ENCODE results near the gene KRT77. TPM values are rescaled to one million over a fixed set of nuclear protein-coding genes. Genes with fewer than 3 reads are reported as not detected.

Gene KRT77
- total RNA-seq, 3 donors from 2014 or later (not counting 1 experiment from before 2014, with no cell fraction given), result not detected

- peaks cover 10% of the 10 kb centered on the region for H3K4me1 ChIP-seq (ENCODE audit: control insufficient read depth, insufficient read depth, low read length)
- intact Hi-C loops (cut with micrococcal nuclease), result no loop called here
- no peaks in the 10 kb centered on the region for H3K36me3 ChIP-seq (ENCODE audit: control insufficient read depth, insufficient read depth, low read length)
- DNase-seq (no peak), ATAC-seq (no peak)
- H3K9me3 ChIP-seq (ENCODE audit: control insufficient read depth, insufficient read depth, low read length), result no peaks in the 10 kb centered on the region
- H3K9me3 Mint-ChIP-seq, result no peaks in the 10 kb centered on the region
- H3K27me3 Mint-ChIP-seq (ENCODE audit: low read depth in 2 of 2), result no peaks in the 10 kb centered on the region
- no peak overlapping the region for H3K27ac ChIP-seq (ENCODE audit: low read length)
- no peak overlapping the region for H3K4me3 Mint-ChIP-seq
- H3K4me3 ChIP-seq (ENCODE audit: low read length), result no peak overlapping the region
- no peaks in the 10 kb centered on the region for H3K27me3 ChIP-seq (ENCODE audit: control insufficient read depth, insufficient read depth, low read length)
- no peaks in the 10 kb centered on the region for H3K36me3 Mint-ChIP-seq
- H3K27ac Mint-ChIP-seq, result peak overlapping the region in 1 of 2 donors; percentile 90
- no peak for TF ChIP-seq CTCF (IDR thresholded peaks at IDR 0.05)
- H3K4me1 Mint-ChIP-seq, result peaks cover 19 to 52% of the 10 kb centered on the region in 2 donors
Observed at GRCh38 chr12:52663420-52663819, 39.9 kb downstream of the KRT77 start.

GRCh38 chr12:52662918-52663229 lies 40.5 kb downstream of the KRT77 start:
- Mint-ChIP-seq H3K27ac (peak overlapping the region; percentile 76 to 90), H3K4me1 (peaks cover 19 to 53% of the 10 kb centered on the region in 2 donors), H3K9me3 (no peaks in the 10 kb centered on the region), H3K27me3 (ENCODE audit: low read depth in 2 of 2) (no peaks in the 10 kb centered on the region), H3K36me3 (no peaks in the 10 kb centered on the region), H3K4me3 (no peak overlapping the region)
- H3K27me3 ChIP-seq (ENCODE audit: control insufficient read depth, insufficient read depth, low read length), result no peaks in the 10 kb centered on the region
- intact Hi-C loops (cut with micrococcal nuclease), result no loop called here
- no peak for TF ChIP-seq CTCF (IDR thresholded peaks at IDR 0.05)
- H3K4me1 ChIP-seq (ENCODE audit: control insufficient read depth, insufficient read depth, low read length), result peaks cover 10% of the 10 kb centered on the region
- no peak overlapping the region for H3K27ac ChIP-seq (ENCODE audit: low read length)
- ATAC-seq (no peak), DNase-seq (no peak)
- H3K4me3 ChIP-seq (ENCODE audit: low read length), result no peak overlapping the region
- H3K9me3 ChIP-seq (ENCODE audit: control insufficient read depth, insufficient read depth, low read length), result no peaks in the 10 kb centered on the region
- H3K36me3 ChIP-seq (ENCODE audit: control insufficient read depth, insufficient read depth, low read length), result no peaks in the 10 kb centered on the region

- intact Hi-C loops (cut with micrococcal nuclease), result no loop called here
- ATAC-seq (peak; percentile 80 to 93 (median 91)), DNase-seq (no peak)
- Mint-ChIP-seq H3K4me1 (peaks cover 19 to 53% of the 10 kb centered on the region in 2 donors), H3K27me3 (ENCODE audit: low read depth in 2 of 2) (no peaks in the 10 kb centered on the region), H3K9me3 (no peaks in the 10 kb centered on the region), H3K27ac (peak overlapping the region; percentile 76 to 90), H3K4me3 (peak overlapping the region; percentile 67), H3K36me3 (no peaks in the 10 kb centered on the region)
- Histone ChIP-seq H3K9me3 (ENCODE audit: control insufficient read depth, insufficient read depth, low read length) (no peaks in the 10 kb centered on the region), H3K27ac (ENCODE audit: low read length) (no peak overlapping the region), H3K4me1 (ENCODE audit: control insufficient read depth, insufficient read depth, low read length) (peaks cover 10% of the 10 kb centered on the region), H3K27me3 (ENCODE audit: control insufficient read depth, insufficient read depth, low read length) (no peaks in the 10 kb centered on the region), H3K36me3 (ENCODE audit: control insufficient read depth, insufficient read depth, low read length) (no peaks in the 10 kb centered on the region), H3K4me3 (ENCODE audit: low read length) (no peak overlapping the region)
- TF ChIP-seq CTCF (IDR thresholded peaks at IDR 0.05), result no peak
- 53% methylated on average over 10 of the region's 10 CpGs for WGBS (ENCODE audit: insufficient coverage)
Observed at GRCh38 chr12:52662093-52662917, 41.0 kb downstream of the KRT77 start.

GRCh38 chr12:52661668-52662067 lies 41.7 kb downstream of the KRT77 start:
- Histone ChIP-seq H3K4me3 (ENCODE audit: low read length) (no peak overlapping the region), H3K27ac (ENCODE audit: low read length) (no peak overlapping the region), H3K36me3 (ENCODE audit: control insufficient read depth, insufficient read depth, low read length) (no peaks in the 10 kb centered on the region), H3K27me3 (ENCODE audit: control insufficient read depth, insufficient read depth, low read length) (no peaks in the 10 kb centered on the region), H3K9me3 (ENCODE audit: control insufficient read depth, insufficient read depth, low read length) (no peaks in the 10 kb centered on the region), H3K4me1 (ENCODE audit: control insufficient read depth, insufficient read depth, low read length) (peaks cover 10% of the 10 kb centered on the region)
- H3K27ac Mint-ChIP-seq, result peak overlapping the region; percentile 76 to 90
- H3K36me3 Mint-ChIP-seq, result no peaks in the 10 kb centered on the region
- peak overlapping the region; percentile 31 for H3K4me3 Mint-ChIP-seq
- intact Hi-C loops (cut with micrococcal nuclease), result no loop called here
- no peak for TF ChIP-seq CTCF (IDR thresholded peaks at IDR 0.05)
- ATAC-seq (no peak), DNase-seq (no peak)
- no peaks in the 10 kb centered on the region for H3K27me3 Mint-ChIP-seq (ENCODE audit: low read depth in 2 of 2)
- WGBS (ENCODE audit: insufficient coverage), result 88% methylated on average over 2 of the region's 3 CpGs
- no peaks in the 10 kb centered on the region for H3K9me3 Mint-ChIP-seq
- peaks cover 19 to 54% of the 10 kb centered on the region in 2 donors for H3K4me1 Mint-ChIP-seq

All from natural killer cell (primary cell).